GM12891 (cell line): ENCODE results near the gene CIB4.

Experiments used
- PAX5 ChIP-seq: IDR thresholded peaks from 2 replicates; pipeline ENCODE4 v1.6.1; 2011; ENCODE audit warnings: low read length, moderate library complexity, mild to moderate bottlenecking; ENCODE audit not compliant: insufficient read depth, severe bottlenecking
- POLR2A ChIP-seq: IDR thresholded peaks from 2 replicates; pipeline ENCODE4 v1.6.1; 2011; ENCODE audit warnings: low read depth, low read length, control low read depth
- POLR2AphosphoS5 ChIP-seq: IDR thresholded peaks from 2 replicates; pipeline ENCODE4 v1.6.1; 2011; ENCODE audit warnings: low read depth, low read length, control low read depth
- POU2F2 ChIP-seq: IDR thresholded peaks from 2 replicates; pipeline ENCODE4 v1.6.1; 2011; ENCODE audit warnings: low read depth, mild to moderate bottlenecking, control low read depth, low read length, moderate library complexity
- SPI1 ChIP-seq: IDR thresholded peaks from 2 replicates; pipeline ENCODE4 v1.6.1; 2011; ENCODE audit warnings: low read depth, low read length, control low read depth
- TAF1 ChIP-seq: IDR thresholded peaks from 2 replicates; pipeline ENCODE4 v1.6.1; 2011; ENCODE audit warnings: low read depth, low read length, control low read depth

GRCh38 chr2:26559556-26559955 is 81.6 kb downstream of the CIB4 start:
- TF ChIP-seq POLR2AphosphoS5 (no peak), POLR2A (no peak), SPI1 (no peak), TAF1 (no peak), POU2F2 (no peak), PAX5 (no peak)
